HCT116 (cell line): ENCODE data around the gene RUNX1. TPM values are rescaled to one million over a fixed set of nuclear protein-coding genes. Genes with fewer than 3 reads are reported as not detected.

Experiments
- ATAC-seq: fragments of 200-7000 bp; cut with Tn5 transposase; 2 replicates; pipeline ENCODE4 v1.9.1; 2020; ENCODE audit warnings: mild to moderate bottlenecking, moderate library complexity
- BruUV-seq: library from RNA; stranded (reverse); fragments of 400-500 nt; replicated peaks from 2 replicates; lab custom pipeline; 2021; lab: Mats Ljungman, UMichigan
- CTCF ChIA-PET: fragments of 300-600 bp; sonication (Branson Sonifier 250); formaldehyde crosslinking; loops from one replicate; lab custom pipeline; 2021; ENCODE audit warnings: antibody characterized with exemption; lab: Charles Lee
- POLR2A ChIA-PET: fragments of 300-600, 350-600 bp; sonication (Branson Sonifier 250); formaldehyde crosslinking; loops from one replicate; lab custom pipeline; 2021; ENCODE audit warnings: antibody characterized with exemption; lab: Charles Lee
- RAD21 ChIA-PET, 2 experiments: fragments of 300-600 bp; sonication (Branson Sonifier 250); formaldehyde crosslinking; loops; one replicate each; lab custom pipeline; 2023; ENCODE audit warnings: low total read pairs in 2 of 2; ENCODE audit not compliant: uncharacterized antibody in 2 of 2, unreplicated experiment in 2 of 2, low non-redundant PET in 1 of 2; lab: Charles Lee
- DNase-seq: peaks from one replicate; pipeline ENCODE4 v3.0.0-alpha.2; 2010; ENCODE audit warnings: low read depth, low spot score
- H2AFZ ChIP-seq: fragments of 200-600 bp; shearing (Covaris generic), sonication (generic); 2 replicates; pipeline ENCODE4 v1.6.1; 2017; ENCODE audit warnings: low read depth, mixed run types, mixed read lengths, antibody characterized with exemption, low read length; ENCODE audit not compliant: poor library complexity, severe bottlenecking
- H3K27ac ChIP-seq: 2 replicates; pipeline ENCODE4 v1.5.1; 2012; ENCODE audit warnings: low read depth, low read length
- H3K27me3 ChIP-seq: fragments of 200-600 bp; sonication (generic); 2 replicates; pipeline ENCODE4 v1.6.1; 2016; ENCODE audit warnings: mixed run types, low read length, mixed read lengths; ENCODE audit not compliant: insufficient read depth
- H3K36me3 ChIP-seq, 2 experiments: fragments of 200-500 bp in 1 of 2; fragments of 200-600 bp in 1 of 2; sonication (Bioruptor generic) in 1 of 2; sonication (generic) in 1 of 2; 2 replicates each; pipeline versions ENCODE4 v1.5.1 to v1.6.1; 2014 to 2016; ENCODE audit warnings: low read length in 2 of 2, inconsistent platforms in 1 of 2, mixed read lengths in 1 of 2, mixed run types in 1 of 2; ENCODE audit not compliant: insufficient read depth in 2 of 2, control insufficient read depth in 1 of 2
- H3K4me1 ChIP-seq, 2 experiments: fragments of 200-600 bp in 1 of 2; sonication (generic) in 1 of 2; 2 replicates each; pipeline versions ENCODE4 v1.5.1 to v1.6.1; 2012 to 2017; ENCODE audit warnings: low read length in 2 of 2, inconsistent platforms in 1 of 2, mild to moderate bottlenecking in 1 of 2, mixed read lengths in 1 of 2, mixed run types in 1 of 2, moderate library complexity in 1 of 2; ENCODE audit not compliant: insufficient read depth in 2 of 2, control insufficient read depth in 1 of 2
- H3K4me2 ChIP-seq: fragments of 200-600 bp; sonication (generic); 2 replicates; pipeline ENCODE4 v1.6.1; 2017; ENCODE audit warnings: mixed run types, low read length, mixed read lengths
- H3K4me3 ChIP-seq, 2 experiments: fragments of 200-600 bp in 1 of 2; sonication (generic) in 1 of 2; replicated peaks in 1 of 2; 2 replicates each; pipeline ENCODE4 v1.5.1; 2011 to 2016; ENCODE audit warnings: low read length in 2 of 2, control low read depth in 1 of 2, low read depth in 1 of 2, mild to moderate bottlenecking in 1 of 2, mixed read lengths in 1 of 2, mixed run types in 1 of 2
- H3K79me2 ChIP-seq: fragments of 200-600 bp; sonication (generic); 2 replicates; pipeline ENCODE4 v1.6.1; 2017; ENCODE audit warnings: mild to moderate bottlenecking, mixed run types, low read length, moderate library complexity, mixed read lengths; ENCODE audit not compliant: insufficient read depth
- H3K9ac ChIP-seq: fragments of 200-600 bp; sonication (generic); 2 replicates; pipeline ENCODE4 v1.6.1; 2016; ENCODE audit warnings: low read length, mixed read lengths
- H3K9me2 ChIP-seq: fragments of 200-600 bp; sonication (generic), shearing (Covaris generic); 2 replicates; pipeline ENCODE4 v1.6.1; 2017; ENCODE audit warnings: mixed run types, mild to moderate bottlenecking, moderate library complexity; ENCODE audit not compliant: insufficient read depth
- H3K9me3 ChIP-seq, 2 experiments: fragments of 200-500 bp in 1 of 2; fragments of 200-600 bp in 1 of 2; sonication (Bioruptor generic) in 1 of 2; sonication (generic) in 1 of 2; 2 replicates each; pipeline ENCODE4 v1.6.1; 2014 to 2017; ENCODE audit warnings: low read length in 2 of 2, mixed read lengths in 2 of 2, inconsistent platforms in 1 of 2, low read depth in 1 of 2, mild to moderate bottlenecking in 1 of 2, mixed run types in 1 of 2, moderate library complexity in 1 of 2; ENCODE audit not compliant: control insufficient read depth in 1 of 2, insufficient read depth in 1 of 2
- H4K20me1 ChIP-seq: fragments of 200-600 bp; sonication (generic), shearing (Covaris generic); 2 replicates; pipeline ENCODE4 v1.6.1; 2017; ENCODE audit warnings: mixed run types, mild to moderate bottlenecking, moderate library complexity; ENCODE audit not compliant: insufficient read depth
- CEBPB ChIP-seq: IDR thresholded peaks from 2 replicates; pipeline ENCODE4 v1.6.1; 2012; ENCODE audit warnings: low read depth
- EGR1 ChIP-seq: IDR thresholded peaks from 2 replicates; pipeline ENCODE4 v1.6.1; 2012; ENCODE audit warnings: low read depth
- ELF1 ChIP-seq: IDR thresholded peaks from 2 replicates; pipeline ENCODE4 v1.6.1; 2012; ENCODE audit warnings: low read depth, borderline replicate concordance
- EZH2phosphoT487 ChIP-seq: fragments of 200-600 bp; IDR thresholded peaks from 2 replicates; pipeline ENCODE4 v1.6.1; 2018; ENCODE audit warnings: antibody characterized with exemption, borderline replicate concordance
- FOSL1 ChIP-seq: IDR thresholded peaks from 2 replicates; pipeline ENCODE4 v1.6.1; 2012; ENCODE audit warnings: low read depth
- POLR2A ChIP-seq: IDR thresholded peaks from 2 replicates; pipeline ENCODE4 v1.7.0; 2011; ENCODE audit warnings: borderline replicate concordance; ENCODE audit not compliant: insufficient read depth, insufficient read length; ENCODE audit errors: extremely low read depth
- POLR2AphosphoS5 ChIP-seq: IDR thresholded peaks from 2 replicates; pipeline ENCODE4 v1.6.1; 2011; ENCODE audit warnings: mild to moderate bottlenecking, low read depth, low read length, moderate library complexity
- SRF ChIP-seq: IDR thresholded peaks from 2 replicates; pipeline ENCODE4 v1.6.1; 2012; ENCODE audit warnings: low read depth
- TCF7L2 ChIP-seq: IDR thresholded peaks from 2 replicates; pipeline ENCODE4 v1.7.0; 2011; ENCODE audit warnings: borderline replicate concordance, inconsistent platforms; ENCODE audit not compliant: insufficient read depth, insufficient read length; ENCODE audit errors: extremely low read depth
- YY1 ChIP-seq: IDR thresholded peaks from 2 replicates; pipeline ENCODE4 v1.6.1; 2011; ENCODE audit warnings: low read length, low read depth, moderate library complexity, mild to moderate bottlenecking; ENCODE audit not compliant: insufficient replicate concordance; ENCODE audit errors: extremely low read depth
- ZBTB33 ChIP-seq: IDR thresholded peaks from 2 replicates; pipeline ENCODE4 v1.6.1; 2011; ENCODE audit warnings: mild to moderate bottlenecking, low read length, moderate library complexity; ENCODE audit not compliant: insufficient replicate concordance; ENCODE audit errors: extremely low read depth
- ZNF274 ChIP-seq: fragments of 200-500 bp; sonication (Bioruptor generic); IDR thresholded peaks from 2 replicates; pipeline ENCODE4 v1.6.1; 2014; ENCODE audit warnings: mild to moderate bottlenecking, low read depth, low read length, inconsistent platforms
- intact Hi-C: fragments of 100-400 bp; cut with micrococcal nuclease; formaldehyde crosslinking; loops from 2 replicates; pipeline ENCODE4 v1.10.0; 2022
- total RNA-seq: library from RNA; stranded (reverse); gene quantifications from one replicate; pipeline ENCODE4 v1.2.1, GENCODE V29; 2021; ENCODE audit not compliant: unreplicated experiment
- TF ChIP-seq, protein P1 (sequence below): IDR thresholded peaks from 2 replicates; pipeline ENCODE4 v1.6.1; 2012; ENCODE audit warnings: low read depth
- TF ChIP-seq, protein P2 (sequence below): IDR thresholded peaks from 2 replicates; pipeline ENCODE4 v1.6.1; 2012

RUNX1 gene
- total RNA-seq, 1 experiment from 2014 or later, result 33.5 TPM

- no peak overlapping the region for H3K4me2 ChIP-seq
- intact Hi-C loops, result no loop called here
- CTCF ChIA-PET, result interaction anchor here (0.6 kb wide), 1 partner anchor 295 kb away, joined by 3 read pairs; no protein-coding TSS in a partner anchor
Observed at GRCh38 chr21:34909492-34910292, 139.4 kb downstream of the RUNX1 start.

DNA sequence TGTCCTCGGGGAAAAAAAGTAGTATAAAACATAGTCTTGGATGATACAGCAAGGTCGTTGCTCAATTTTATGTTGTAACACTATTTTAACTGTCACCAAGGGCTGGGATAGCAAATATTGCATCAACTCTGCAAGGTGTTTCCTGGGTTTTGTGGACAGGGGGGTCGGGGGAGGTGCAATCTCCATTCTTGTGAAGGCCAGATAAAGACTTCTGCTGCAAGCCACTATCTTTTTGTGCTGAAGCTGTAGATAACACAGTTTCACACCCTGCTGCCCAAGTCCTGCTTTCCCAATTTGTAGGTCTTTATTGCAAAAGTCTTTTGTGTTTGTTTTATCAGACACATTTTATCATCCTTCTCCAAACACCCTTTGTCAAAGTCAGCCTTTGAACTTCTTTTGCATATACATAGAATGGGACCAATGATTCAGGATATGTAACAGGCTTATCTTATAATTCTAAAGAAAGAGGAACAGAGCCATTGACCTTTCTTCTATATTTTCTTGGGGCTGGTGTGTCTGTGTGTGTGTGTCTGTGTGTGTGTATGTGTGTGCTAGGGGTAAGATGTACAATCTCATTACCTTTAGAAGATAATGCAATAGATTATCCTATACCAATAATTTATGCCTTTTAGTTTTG lies 140.6 kb downstream of the RUNX1 start:
- Histone ChIP-seq H3K36me3 (no peaks in the 10 kb centered on the region), H4K20me1 (no peaks in the 10 kb centered on the region), H3K79me2 (no peaks in the 10 kb centered on the region), H3K4me3 (no peak overlapping the region), H3K9me2 (no peaks in the 10 kb centered on the region), H3K4me1 (no peaks in the 10 kb centered on the region), H2AFZ (no peak overlapping the region), H3K4me2 (no peak overlapping the region), H3K27me3 (no peaks in the 10 kb centered on the region; the same call in 1 of the 2 replicates), H3K9me3 (no peaks in the 10 kb centered on the region), H3K9ac (no peak overlapping the region), H3K27ac (no peak overlapping the region)
- no TSS peak for BruUV-seq
- ATAC-seq, result no peak
- no peak for DNase-seq
- intact Hi-C loops, result no loop called here
- CTCF ChIA-PET, result interaction anchor here (0.6 kb wide), 1 partner anchor 296 kb away, joined by 3 read pairs; no protein-coding TSS in a partner anchor
- POLR2A ChIA-PET, result no interaction called here
- RAD21 ChIA-PET, result no interaction called here
- TF ChIP-seq, protein P1, sequence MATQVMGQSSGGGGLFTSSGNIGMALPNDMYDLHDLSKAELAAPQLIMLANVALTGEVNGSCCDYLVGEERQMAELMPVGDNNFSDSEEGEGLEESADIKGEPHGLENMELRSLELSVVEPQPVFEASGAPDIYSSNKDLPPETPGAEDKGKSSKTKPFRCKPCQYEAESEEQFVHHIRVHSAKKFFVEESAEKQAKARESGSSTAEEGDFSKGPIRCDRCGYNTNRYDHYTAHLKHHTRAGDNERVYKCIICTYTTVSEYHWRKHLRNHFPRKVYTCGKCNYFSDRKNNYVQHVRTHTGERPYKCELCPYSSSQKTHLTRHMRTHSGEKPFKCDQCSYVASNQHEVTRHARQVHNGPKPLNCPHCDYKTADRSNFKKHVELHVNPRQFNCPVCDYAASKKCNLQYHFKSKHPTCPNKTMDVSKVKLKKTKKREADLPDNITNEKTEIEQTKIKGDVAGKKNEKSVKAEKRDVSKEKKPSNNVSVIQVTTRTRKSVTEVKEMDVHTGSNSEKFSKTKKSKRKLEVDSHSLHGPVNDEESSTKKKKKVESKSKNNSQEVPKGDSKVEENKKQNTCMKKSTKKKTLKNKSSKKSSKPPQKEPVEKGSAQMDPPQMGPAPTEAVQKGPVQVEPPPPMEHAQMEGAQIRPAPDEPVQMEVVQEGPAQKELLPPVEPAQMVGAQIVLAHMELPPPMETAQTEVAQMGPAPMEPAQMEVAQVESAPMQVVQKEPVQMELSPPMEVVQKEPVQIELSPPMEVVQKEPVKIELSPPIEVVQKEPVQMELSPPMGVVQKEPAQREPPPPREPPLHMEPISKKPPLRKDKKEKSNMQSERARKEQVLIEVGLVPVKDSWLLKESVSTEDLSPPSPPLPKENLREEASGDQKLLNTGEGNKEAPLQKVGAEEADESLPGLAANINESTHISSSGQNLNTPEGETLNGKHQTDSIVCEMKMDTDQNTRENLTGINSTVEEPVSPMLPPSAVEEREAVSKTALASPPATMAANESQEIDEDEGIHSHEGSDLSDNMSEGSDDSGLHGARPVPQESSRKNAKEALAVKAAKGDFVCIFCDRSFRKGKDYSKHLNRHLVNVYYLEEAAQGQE, result no peak
- TF ChIP-seq CEBPB (no peak), POLR2A (no peak), TCF7L2 (no peak), ZBTB33 (no peak), ZNF274 (no peak), EGR1 (no peak), FOSL1 (no peak), EZH2phosphoT487 (no peak)

More at GRCh38 chr21:34909492-34910292, 139.4 kb downstream of the RUNX1 start:
- peaks cover 0 to under 1% of the 10 kb centered on the region in 2 experiments; a peak in 1 of 4 replicates for H3K4me1 ChIP-seq
- ATAC-seq, result no peak
- H3K4me3 ChIP-seq, result no peak overlapping the region
- no peaks in the 10 kb centered on the region for H4K20me1 ChIP-seq
- H3K9me2 ChIP-seq, result no peaks in the 10 kb centered on the region
- no peaks in the 10 kb centered on the region; the same call in 1 of the 2 replicates for H3K27me3 ChIP-seq
- no peak overlapping the region for H2AFZ ChIP-seq
- H3K36me3 ChIP-seq, result no peaks in the 10 kb centered on the region
- H3K9ac ChIP-seq, result no peak overlapping the region
- H3K79me2 ChIP-seq, result no peaks in the 10 kb centered on the region
- no TSS peak for BruUV-seq
- no peak overlapping the region for H3K27ac ChIP-seq
- no peak for DNase-seq
- H3K9me3 ChIP-seq, result no peaks in the 10 kb centered on the region
- ChIA-PET RAD21 (no interaction called here), POLR2A (no interaction called here)
- TF ChIP-seq ELF1 (no peak), SRF (no peak), POLR2AphosphoS5 (no peak), YY1 (no peak)
- TF ChIP-seq, protein P2, sequence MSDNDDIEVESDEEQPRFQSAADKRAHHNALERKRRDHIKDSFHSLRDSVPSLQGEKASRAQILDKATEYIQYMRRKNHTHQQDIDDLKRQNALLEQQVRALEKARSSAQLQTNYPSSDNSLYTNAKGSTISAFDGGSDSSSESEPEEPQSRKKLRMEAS, result no peak
